ENCODE measurements around the gene NSUN2.

DNA sequence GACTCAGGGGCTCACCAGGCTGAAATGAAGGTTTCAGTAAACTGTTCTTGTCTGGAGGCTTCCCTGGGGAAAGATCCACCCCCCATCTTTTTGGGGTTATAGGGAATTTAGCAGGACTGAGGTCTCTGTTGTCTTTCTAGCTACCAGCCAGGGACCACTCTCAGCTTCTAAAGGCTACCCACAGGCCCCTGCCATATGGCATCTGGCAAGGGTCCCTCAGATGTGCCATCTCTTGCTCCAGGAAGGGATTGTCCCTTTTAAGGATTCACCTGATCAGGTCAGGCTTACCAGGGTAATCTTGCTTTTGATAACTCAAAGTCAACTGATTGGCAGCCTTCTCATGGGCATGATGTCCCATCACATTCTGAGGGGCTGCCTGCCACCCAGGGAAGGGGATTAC lies 65.0 kb downstream of the NSUN2 start:
- no peak for TF ChIP-seq POLR2A (IDR thresholded peaks at IDR 0.05)
- TF ChIP-seq, protein P1, sequence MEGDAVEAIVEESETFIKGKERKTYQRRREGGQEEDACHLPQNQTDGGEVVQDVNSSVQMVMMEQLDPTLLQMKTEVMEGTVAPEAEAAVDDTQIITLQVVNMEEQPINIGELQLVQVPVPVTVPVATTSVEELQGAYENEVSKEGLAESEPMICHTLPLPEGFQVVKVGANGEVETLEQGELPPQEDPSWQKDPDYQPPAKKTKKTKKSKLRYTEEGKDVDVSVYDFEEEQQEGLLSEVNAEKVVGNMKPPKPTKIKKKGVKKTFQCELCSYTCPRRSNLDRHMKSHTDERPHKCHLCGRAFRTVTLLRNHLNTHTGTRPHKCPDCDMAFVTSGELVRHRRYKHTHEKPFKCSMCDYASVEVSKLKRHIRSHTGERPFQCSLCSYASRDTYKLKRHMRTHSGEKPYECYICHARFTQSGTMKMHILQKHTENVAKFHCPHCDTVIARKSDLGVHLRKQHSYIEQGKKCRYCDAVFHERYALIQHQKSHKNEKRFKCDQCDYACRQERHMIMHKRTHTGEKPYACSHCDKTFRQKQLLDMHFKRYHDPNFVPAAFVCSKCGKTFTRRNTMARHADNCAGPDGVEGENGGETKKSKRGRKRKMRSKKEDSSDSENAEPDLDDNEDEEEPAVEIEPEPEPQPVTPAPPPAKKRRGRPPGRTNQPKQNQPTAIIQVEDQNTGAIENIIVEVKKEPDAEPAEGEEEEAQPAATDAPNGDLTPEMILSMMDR (IDR thresholded peaks at IDR 0.05) = no peak
